ENCODE data around the gene PLCB1. TPM values are rescaled to one million over a fixed set of nuclear protein-coding genes. Genes with fewer than 3 reads are reported as not detected.

PLCB1 gene
- total RNA-seq, 2 donors from 2014 or later: 1.8 to 3.0 TPM

GRCh38 chr20:8648466-8648865 is 516.4 kb downstream of the PLCB1 start:
- H3K4me3 Mint-ChIP-seq: no peak overlapping the region
- H3K27me3 Mint-ChIP-seq: no peaks in the 10 kb centered on the region
- no peaks in the 10 kb centered on the region for H3K4me1 Mint-ChIP-seq
- H3K27ac Mint-ChIP-seq: no peak overlapping the region
- no peak for ATAC-seq (replicated peaks)
- H3K9me3 Mint-ChIP-seq: no peaks in the 10 kb centered on the region
- H3K36me3 Mint-ChIP-seq (ENCODE audit: low read depth): peaks cover 25% of the 10 kb centered on the region

DNA sequence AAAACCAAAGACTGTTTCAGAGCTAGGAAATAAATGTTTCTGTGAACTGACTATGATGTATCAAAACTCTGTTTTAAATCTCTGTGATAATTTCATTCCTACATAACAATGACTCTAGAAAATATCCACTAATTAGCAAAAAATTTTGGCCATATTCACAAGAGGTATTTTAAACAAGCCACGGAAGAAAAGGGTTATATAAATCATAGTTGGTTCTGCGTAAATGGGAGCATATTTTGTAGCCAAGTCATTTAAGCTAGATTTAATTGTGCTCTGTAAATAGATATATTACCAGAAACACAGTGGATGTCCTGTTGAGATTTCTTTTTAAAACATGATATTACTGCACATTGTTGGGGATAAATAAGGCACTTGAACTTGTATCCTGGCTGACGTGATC is 520.3 kb downstream of the PLCB1 start:
- Mint-ChIP-seq H3K27ac (no peak overlapping the region), H3K9me3 (no peaks in the 10 kb centered on the region), H3K4me1 (no peaks in the 10 kb centered on the region), H3K27me3 (no peaks in the 10 kb centered on the region), H3K4me3 (no peak overlapping the region), H3K36me3 (ENCODE audit: low read depth) (peaks cover 4% of the 10 kb centered on the region)
- ATAC-seq (replicated peaks): no peak

DNA sequence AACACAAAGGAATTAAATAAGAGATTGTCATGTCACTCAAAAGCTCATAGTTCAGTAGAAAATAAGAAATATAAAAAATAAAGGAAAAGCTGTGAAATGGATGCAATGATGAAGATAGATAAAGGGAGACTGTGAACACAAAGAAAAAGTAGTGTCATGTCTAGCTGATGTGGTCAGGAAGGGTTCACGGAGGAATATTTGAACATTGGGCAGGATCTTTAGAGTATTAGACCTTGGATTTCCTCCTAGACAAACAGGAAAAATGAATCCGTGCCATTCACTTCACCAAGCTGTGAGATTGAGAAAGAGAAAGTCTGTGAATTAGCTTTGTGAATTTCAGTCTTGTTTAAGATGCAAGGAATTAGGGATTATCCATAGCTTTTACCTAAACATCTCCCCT is 522.4 kb downstream of the PLCB1 start:
- H3K9me3 Mint-ChIP-seq: no peaks in the 10 kb centered on the region
- H3K36me3 Mint-ChIP-seq (ENCODE audit: low read depth): no peaks in the 10 kb centered on the region
- H3K4me1 Mint-ChIP-seq: no peaks in the 10 kb centered on the region
- H3K4me3 Mint-ChIP-seq: no peak overlapping the region
- no peak for ATAC-seq (replicated peaks)
- no peaks in the 10 kb centered on the region for H3K27me3 Mint-ChIP-seq
- no peak overlapping the region for H3K27ac Mint-ChIP-seq

- no peaks in the 10 kb centered on the region for H3K36me3 Mint-ChIP-seq (ENCODE audit: low read depth)
- no peak overlapping the region for H3K27ac Mint-ChIP-seq
- ATAC-seq (replicated peaks): no peak
- H3K4me1 Mint-ChIP-seq: no peaks in the 10 kb centered on the region
- H3K9me3 Mint-ChIP-seq: no peaks in the 10 kb centered on the region
- H3K4me3 Mint-ChIP-seq: no peak overlapping the region
- H3K27me3 Mint-ChIP-seq: no peaks in the 10 kb centered on the region
Observed at GRCh38 chr20:8656335-8656734, 524.3 kb downstream of the PLCB1 start.

- no peak overlapping the region for H3K27ac Mint-ChIP-seq
- H3K27me3 Mint-ChIP-seq: no peaks in the 10 kb centered on the region
- no peak overlapping the region for H3K4me3 Mint-ChIP-seq
- H3K9me3 Mint-ChIP-seq: no peaks in the 10 kb centered on the region
- H3K36me3 Mint-ChIP-seq (ENCODE audit: low read depth): no peaks in the 10 kb centered on the region
- ATAC-seq (replicated peaks): no peak
- H3K4me1 Mint-ChIP-seq: no peaks in the 10 kb centered on the region
Observed at GRCh38 chr20:8657664-8658063, 525.6 kb downstream of the PLCB1 start.

- Mint-ChIP-seq H3K4me1 (no peaks in the 10 kb centered on the region), H3K27me3 (no peaks in the 10 kb centered on the region), H3K36me3 (ENCODE audit: low read depth) (no peaks in the 10 kb centered on the region), H3K9me3 (no peaks in the 10 kb centered on the region), H3K27ac (no peak overlapping the region), H3K4me3 (no peak overlapping the region)
- ATAC-seq (replicated peaks): no peak
Observed at GRCh38 chr20:8658103-8658502, 526.0 kb downstream of the PLCB1 start.

DNA sequence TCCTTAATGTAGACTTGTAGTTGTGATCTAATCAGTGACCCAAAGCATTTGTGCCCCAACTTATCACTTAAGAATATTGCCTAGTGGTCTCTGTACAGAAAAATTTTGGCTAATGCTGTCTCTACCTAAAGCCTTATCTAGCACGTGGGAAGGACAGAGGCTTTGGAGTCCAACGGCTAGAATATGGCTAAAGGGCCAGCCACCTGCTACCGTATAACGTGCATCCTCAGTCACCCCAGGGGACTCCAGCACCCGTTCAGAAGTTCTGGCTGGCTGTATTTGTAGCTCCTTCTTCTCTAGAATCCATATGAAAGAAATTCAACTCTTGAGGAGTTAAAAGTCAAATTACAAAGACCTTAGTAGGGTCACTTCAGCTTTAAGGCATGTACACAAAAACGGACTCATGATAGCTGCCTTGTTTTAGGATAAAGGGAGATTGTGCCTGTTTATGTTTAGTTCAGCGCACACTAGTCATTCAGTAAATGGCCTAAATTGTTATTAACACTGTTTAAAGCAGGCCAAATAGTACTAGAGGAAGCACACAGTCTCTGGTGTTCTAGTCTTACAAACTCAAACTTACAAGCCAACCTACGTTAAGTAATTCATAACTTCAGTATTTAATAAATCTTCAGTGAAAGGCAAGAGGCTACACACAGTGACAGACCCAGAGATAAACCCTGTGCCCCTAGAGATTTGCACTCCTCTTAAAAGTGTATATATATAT is 529.3 kb downstream of the PLCB1 start:
- H3K9me3 Mint-ChIP-seq: no peaks in the 10 kb centered on the region
- ATAC-seq (replicated peaks): peak; percentile 35
- H3K27ac Mint-ChIP-seq: no peak overlapping the region
- H3K4me1 Mint-ChIP-seq: no peaks in the 10 kb centered on the region
- no peak overlapping the region for H3K4me3 Mint-ChIP-seq
- no peaks in the 10 kb centered on the region for H3K36me3 Mint-ChIP-seq (ENCODE audit: low read depth)
- no peaks in the 10 kb centered on the region for H3K27me3 Mint-ChIP-seq

DNA sequence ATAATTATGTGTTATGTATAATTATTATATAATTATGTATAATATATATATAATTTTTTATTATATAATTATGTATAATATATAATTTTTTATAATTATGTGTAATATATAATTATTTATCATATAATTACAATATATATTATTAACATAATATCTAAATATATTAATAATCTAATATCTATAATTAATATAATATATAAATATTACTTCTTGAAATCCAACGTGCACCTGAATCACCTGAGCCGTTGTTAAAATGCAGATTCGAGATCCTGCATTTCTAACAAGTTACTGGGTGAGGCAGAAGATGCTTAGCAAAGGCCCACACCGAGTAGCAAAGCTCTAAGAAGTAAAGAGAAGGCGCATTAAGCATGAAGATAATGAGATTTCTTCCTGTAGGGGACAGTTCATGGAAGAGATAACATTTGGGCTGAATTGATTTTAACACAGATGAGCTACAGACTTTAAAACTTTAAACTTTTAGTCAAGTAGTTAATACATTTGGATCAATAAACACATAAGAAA is 530.4 kb downstream of the PLCB1 start:
- no peak overlapping the region for H3K4me3 Mint-ChIP-seq
- H3K27me3 Mint-ChIP-seq: no peaks in the 10 kb centered on the region
- no peaks in the 10 kb centered on the region for H3K9me3 Mint-ChIP-seq
- no peaks in the 10 kb centered on the region for H3K4me1 Mint-ChIP-seq
- H3K36me3 Mint-ChIP-seq (ENCODE audit: low read depth): no peaks in the 10 kb centered on the region
- ATAC-seq (replicated peaks): peak; percentile 58
- H3K27ac Mint-ChIP-seq: no peak overlapping the region

DNA sequence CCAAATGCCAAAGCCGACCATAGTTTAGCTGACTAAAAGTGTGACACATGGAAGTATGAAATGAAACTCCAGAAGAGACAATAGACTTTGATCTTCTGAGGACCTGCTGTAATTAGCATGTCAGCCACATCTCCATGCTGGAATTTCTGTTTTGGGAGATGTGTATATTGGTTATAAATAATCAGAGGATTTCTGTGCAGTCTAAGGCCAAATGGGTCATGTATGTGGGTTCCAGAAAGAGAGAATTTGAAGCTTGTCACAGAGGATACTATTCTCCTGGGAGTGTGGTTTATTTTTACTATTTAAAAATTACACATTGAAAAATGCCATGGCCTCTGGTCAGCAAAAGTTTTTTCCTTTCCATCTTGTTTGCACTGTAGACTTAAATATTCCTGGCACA is 531.4 kb downstream of the PLCB1 start:
- no peak overlapping the region for H3K27ac Mint-ChIP-seq
- H3K4me1 Mint-ChIP-seq: no peaks in the 10 kb centered on the region
- H3K36me3 Mint-ChIP-seq (ENCODE audit: low read depth): no peaks in the 10 kb centered on the region
- no peaks in the 10 kb centered on the region for H3K9me3 Mint-ChIP-seq
- H3K27me3 Mint-ChIP-seq: no peaks in the 10 kb centered on the region
- no peak overlapping the region for H3K4me3 Mint-ChIP-seq
- ATAC-seq (replicated peaks): peak; percentile 30

- H3K36me3 Mint-ChIP-seq (ENCODE audit: low read depth): no peaks in the 10 kb centered on the region
- H3K4me1 Mint-ChIP-seq: no peaks in the 10 kb centered on the region
- no peaks in the 10 kb centered on the region for H3K27me3 Mint-ChIP-seq
- H3K9me3 Mint-ChIP-seq: no peaks in the 10 kb centered on the region
- no peak for ATAC-seq (replicated peaks)
- no peak overlapping the region for H3K4me3 Mint-ChIP-seq
- no peak overlapping the region for H3K27ac Mint-ChIP-seq
Observed at GRCh38 chr20:8664778-8665177, 532.7 kb downstream of the PLCB1 start.

DNA sequence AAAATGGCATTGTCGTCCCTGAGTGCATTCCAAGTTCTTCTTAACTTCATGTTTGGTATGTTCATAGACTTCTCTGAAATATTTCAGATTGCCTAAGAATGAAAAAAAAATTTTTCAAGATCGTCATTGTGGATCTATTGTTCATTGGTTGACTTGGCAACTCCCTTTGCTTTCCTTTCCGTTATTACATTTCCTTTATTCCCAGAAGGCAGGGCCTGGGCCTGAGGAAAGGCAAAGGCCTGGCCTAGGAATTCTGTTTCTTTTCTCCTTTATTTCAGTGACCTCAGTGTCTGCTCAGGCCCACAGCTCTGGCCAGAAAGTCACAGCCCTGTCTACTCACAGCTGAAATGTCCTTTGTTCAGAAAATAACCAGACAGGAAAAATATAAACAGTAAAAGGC is 535.2 kb downstream of the PLCB1 start:
- Mint-ChIP-seq H3K4me1 (no peaks in the 10 kb centered on the region), H3K36me3 (ENCODE audit: low read depth) (no peaks in the 10 kb centered on the region), H3K27me3 (no peaks in the 10 kb centered on the region), H3K9me3 (no peaks in the 10 kb centered on the region), H3K4me3 (no peak overlapping the region), H3K27ac (no peak overlapping the region)
- ATAC-seq (replicated peaks): no peak

- H3K4me1 Mint-ChIP-seq: no peaks in the 10 kb centered on the region
- no peaks in the 10 kb centered on the region for H3K36me3 Mint-ChIP-seq (ENCODE audit: low read depth)
- H3K4me3 Mint-ChIP-seq: no peak overlapping the region
- H3K27me3 Mint-ChIP-seq: no peaks in the 10 kb centered on the region
- ATAC-seq (replicated peaks): no peak
- no peaks in the 10 kb centered on the region for H3K9me3 Mint-ChIP-seq
- H3K27ac Mint-ChIP-seq: no peak overlapping the region
Observed at GRCh38 chr20:8670207-8670892, 538.3 kb downstream of the PLCB1 start.

DNA sequence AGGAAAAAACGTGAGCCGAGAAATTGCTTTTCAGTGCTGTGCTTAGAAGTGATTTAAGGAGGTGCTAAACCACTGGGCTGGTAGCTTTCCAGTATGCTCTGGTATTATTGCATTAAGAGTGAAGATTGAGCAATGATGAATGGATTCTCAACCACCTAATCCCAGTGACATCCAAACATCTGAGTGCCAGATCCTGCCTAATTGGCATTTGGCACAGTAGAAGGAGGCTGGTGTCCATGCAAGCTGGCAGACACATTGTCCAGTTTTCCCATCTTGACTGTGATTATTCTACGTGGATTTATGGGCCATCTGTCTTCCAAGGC is 538.8 kb downstream of the PLCB1 start:
- Mint-ChIP-seq H3K4me3 (no peak overlapping the region), H3K9me3 (no peaks in the 10 kb centered on the region), H3K4me1 (no peaks in the 10 kb centered on the region), H3K27ac (no peak overlapping the region), H3K27me3 (no peaks in the 10 kb centered on the region), H3K36me3 (ENCODE audit: low read depth) (no peaks in the 10 kb centered on the region)
- no peak for ATAC-seq (replicated peaks)

DNA sequence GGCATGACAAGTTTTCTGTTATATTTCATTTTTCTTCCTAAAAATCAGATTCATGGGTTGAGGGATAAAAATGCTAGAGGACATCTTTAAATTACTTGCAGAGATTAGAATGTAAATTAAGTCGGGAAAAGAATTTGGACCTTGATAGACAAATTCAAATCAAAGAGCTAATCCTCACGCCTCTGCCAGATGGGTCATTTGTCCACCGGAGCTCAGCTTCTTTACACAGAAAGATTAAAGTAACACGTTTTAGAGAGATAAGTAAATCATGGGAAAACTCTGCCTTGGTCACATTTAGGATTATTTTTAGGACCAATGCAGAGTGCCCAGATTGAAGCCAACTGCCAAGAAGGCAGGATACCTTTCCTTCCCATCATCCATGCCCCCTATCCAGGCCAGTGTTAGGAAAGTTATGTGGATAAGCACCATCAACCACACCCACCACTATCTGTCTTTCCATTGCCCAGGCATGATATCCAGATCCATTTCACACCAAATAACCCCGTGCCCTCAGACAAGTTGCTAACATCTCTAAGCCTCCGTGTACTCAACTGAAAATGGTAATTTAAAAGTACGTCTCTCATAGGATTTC is 539.4 kb downstream of the PLCB1 start:
- ATAC-seq (replicated peaks): no peak
- H3K27ac Mint-ChIP-seq: no peak overlapping the region
- H3K27me3 Mint-ChIP-seq: no peaks in the 10 kb centered on the region
- no peaks in the 10 kb centered on the region for H3K9me3 Mint-ChIP-seq
- H3K4me3 Mint-ChIP-seq: no peak overlapping the region
- H3K4me1 Mint-ChIP-seq: no peaks in the 10 kb centered on the region
- H3K36me3 Mint-ChIP-seq (ENCODE audit: low read depth): no peaks in the 10 kb centered on the region

- Mint-ChIP-seq H3K4me3 (no peak overlapping the region), H3K9me3 (no peaks in the 10 kb centered on the region), H3K27me3 (no peaks in the 10 kb centered on the region), H3K36me3 (ENCODE audit: low read depth) (no peaks in the 10 kb centered on the region), H3K4me1 (no peaks in the 10 kb centered on the region), H3K27ac (no peak overlapping the region)
- ATAC-seq (replicated peaks): no peak
Observed at GRCh38 chr20:8673116-8673515, 541.0 kb downstream of the PLCB1 start.
